Measurements from ENCODE around the gene HMGXB3.

- TF ChIP-seq CTCF (IDR thresholded peaks at IDR 0.05) (no peak), POLR2A (IDR thresholded peaks at IDR 0.05) (no peak), EP300 (IDR thresholded peaks at IDR 0.05) (no peak)
These were observed 52.6 kb downstream of the HMGXB3 start for GRCh38 chr5:150052956-150053712.

Measured in tibial nerve (tissue), 4 donors.